MM.1S (cell line): ENCODE results near the gene ALPL.

Experiments used
- CTCF ChIP-seq: fragments of 300-600 bp; sonication (generic); IDR thresholded peaks from 2 replicates; pipeline ENCODE4 v1.5.1; 2016; ENCODE audit warnings: antibody characterized with exemption, low read length, mixed read lengths
- EZH2 ChIP-seq: fragments of 300-600 bp; sonication (generic); optimal IDR thresholded peaks from 2 replicates; pipeline ENCODE3; 2017; ENCODE audit warnings: low read depth, mild to moderate bottlenecking, antibody characterized with exemption, low read length, mixed read lengths
- EZH2phosphoT487 ChIP-seq: fragments of 300-600 bp; sonication (generic); IDR thresholded peaks from 2 replicates; pipeline ENCODE4 v1.6.1; 2018; ENCODE audit warnings: antibody characterized with exemption, low read length

DNA sequence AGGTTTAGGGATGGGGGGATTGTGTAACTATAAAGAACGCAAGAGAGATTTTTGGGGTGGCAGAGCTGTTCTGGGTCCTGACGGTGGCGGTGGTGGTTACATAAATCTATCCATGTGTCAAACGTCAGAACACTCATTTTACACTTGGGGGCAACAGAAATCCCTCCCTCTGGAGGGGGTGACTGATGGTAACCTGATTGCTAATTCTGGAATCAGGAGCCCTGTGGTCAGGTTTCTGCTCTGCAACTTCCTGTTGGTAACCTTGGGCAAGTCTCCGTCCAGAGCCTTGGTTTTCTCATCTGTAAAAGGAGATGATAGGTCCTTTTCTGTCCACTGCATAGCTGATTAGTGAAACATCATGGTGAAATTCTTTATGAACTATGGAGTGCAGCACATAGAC is 40.9 kb downstream of the ALPL start:
- TF ChIP-seq CTCF (no peak), EZH2 (no peak), EZH2phosphoT487 (no peak)
